Stimulated activated CD8-positive, alpha-beta memory T cell treated with anti-CD3 and anti-CD28 coated beads, Interleukin-4, amount 100 ng/mL, for 48 hours (primary cell): Measurements from ENCODE around the gene TNRC6C.

Experiments
- DNase-seq: peaks from one replicate; pipeline ENCODE4 v3.0.0-alpha.2; 2020

TNRC6C gene

DNA sequence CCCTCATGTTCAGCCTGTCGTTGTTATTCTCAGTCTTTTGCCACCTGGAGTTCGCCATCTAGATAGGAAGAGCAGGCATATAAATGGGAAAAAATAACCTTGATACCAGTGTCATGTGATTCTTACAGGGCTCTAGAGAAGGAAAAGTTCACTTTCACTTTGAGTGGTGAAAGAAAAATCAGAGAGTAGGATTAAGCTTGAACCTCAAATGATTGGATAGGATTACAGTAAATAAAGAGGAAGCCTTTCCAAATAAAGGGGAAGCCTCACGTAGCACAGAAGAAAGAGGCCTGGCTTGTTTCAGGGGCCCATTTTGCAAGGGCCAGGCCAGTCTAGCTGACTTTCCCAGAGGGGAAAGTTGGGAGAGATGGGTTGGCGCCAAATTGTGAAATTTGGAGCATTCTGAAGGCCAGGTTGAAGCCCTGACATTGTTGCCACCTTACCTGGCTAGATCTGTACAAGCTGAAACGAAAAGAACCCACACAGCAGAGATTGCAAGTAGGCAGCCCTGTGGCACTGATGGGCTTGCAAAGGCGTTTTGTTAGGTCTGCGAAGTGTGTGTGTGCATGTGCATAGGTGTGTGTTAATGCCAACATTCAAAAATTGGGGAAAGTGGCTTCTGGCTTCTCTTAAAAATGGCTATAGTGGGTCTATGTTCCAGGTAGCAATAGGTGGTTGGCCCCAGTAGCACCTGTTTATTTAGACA, 131.2 kb downstream of the TNRC6C start:
- DNase-seq, result no peak

GRCh38 chr17:78092794-78093324, 134.4 kb downstream of the TNRC6C start:
- DNase-seq, result no peak

GRCh38 chr17:78095035-78095434, 136.5 kb downstream of the TNRC6C start:
- DNase-seq, result no peak

DNA sequence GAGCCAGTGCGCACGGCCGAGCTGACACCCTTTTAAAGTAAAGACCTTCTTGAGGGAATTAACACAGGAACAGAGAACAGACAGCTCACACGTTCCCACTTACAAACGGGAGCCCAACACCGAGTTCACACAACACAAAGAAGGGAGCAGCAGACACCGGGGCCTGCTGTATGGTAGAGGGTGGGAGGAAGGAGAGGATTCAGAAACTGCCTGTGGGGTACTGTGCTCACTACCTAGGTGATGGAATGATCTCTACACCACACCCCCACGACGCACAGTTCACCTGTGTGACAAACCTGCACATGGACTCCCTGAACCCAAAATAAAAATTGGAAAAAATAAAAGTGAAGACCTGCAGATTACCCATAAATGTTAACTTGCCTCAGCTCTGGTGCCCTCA, 137.6 kb downstream of the TNRC6C start:
- no peak for DNase-seq

DNA sequence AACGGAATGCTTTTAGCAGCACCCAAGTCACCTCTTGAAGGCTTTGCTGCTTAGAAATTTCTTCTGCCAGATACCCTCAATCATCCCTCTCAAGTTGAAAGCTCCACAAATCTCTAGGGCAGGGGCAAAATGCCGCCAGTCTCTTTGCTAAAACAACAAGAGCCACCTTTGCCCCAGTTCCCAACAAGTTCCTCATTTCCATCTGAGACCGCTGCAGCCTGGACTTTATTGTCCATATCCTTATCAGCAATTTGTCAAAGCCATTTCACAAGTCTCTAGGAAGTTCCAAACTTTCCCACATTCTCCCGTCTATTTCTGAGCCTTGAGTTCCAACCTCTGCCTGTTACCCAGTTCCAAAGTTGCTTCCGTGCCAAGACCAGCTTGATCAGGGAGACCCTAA, 142.6 kb downstream of the TNRC6C start:
- DNase-seq, result no peak

GRCh38 chr17:78101542-78101941, 143.0 kb downstream of the TNRC6C start:
- DNase-seq, result no peak

GRCh38 chr17:78103311-78103710, 144.8 kb downstream of the TNRC6C start:
- DNase-seq, result no peak

- DNase-seq, result no peak
Observed at GRCh38 chr17:78104540-78104941, 146.0 kb downstream of the TNRC6C start.

DNA sequence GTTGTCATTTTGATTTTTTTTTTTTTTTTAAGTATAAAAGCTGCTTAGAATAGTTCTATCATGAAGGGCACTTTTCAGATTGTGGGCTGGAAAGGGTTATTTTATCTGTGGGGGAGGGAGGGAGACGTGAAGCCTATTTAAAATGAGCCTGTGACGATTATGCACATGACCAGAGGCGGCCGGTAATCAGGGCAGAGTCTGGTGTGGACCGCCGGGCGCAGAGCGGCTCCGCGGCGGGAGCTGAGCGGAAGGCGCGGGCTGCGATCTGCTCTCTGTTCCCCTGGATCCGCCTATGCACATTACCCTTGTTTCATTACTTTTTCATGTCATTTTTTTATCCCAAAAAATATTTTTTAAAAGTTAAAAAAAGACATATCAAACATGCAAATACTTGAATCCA, 146.6 kb downstream of the TNRC6C start:
- DNase-seq, result no peak

- no peak for DNase-seq
Observed at GRCh38 chr17:78105551-78105950, 147.0 kb downstream of the TNRC6C start.

DNA sequence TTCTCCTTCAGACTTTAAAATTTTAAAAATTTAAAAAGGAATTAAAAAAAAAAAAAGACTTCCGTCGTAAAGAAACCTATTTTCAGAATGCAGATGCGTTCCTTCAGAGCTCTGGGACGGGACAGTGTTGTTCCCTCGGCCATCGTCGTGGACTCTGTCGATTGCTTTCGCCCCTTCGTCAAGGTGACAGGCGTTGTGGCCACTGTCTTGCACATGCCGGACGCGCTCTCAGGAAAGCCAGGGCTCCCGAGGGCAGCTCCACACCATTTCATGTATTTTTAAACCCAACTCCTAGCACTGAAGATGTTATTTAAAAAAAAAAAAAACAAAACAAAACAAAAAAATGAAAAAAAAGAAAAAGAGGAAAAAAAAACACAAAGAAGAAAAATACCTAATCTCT, 147.7 kb downstream of the TNRC6C start:
- no peak for DNase-seq

GRCh38 chr17:78107457-78107856, 149.0 kb downstream of the TNRC6C start:
- no peak for DNase-seq

GRCh38 chr17:78107976-78108725, 149.6 kb downstream of the TNRC6C start:
- no peak for DNase-seq

GRCh38 chr17:78108726-78109488, 150.4 kb downstream of the TNRC6C start:
- DNase-seq, result no peak

- no peak for DNase-seq
Observed at GRCh38 chr17:78109489-78109761, 150.9 kb downstream of the TNRC6C start.

DNA sequence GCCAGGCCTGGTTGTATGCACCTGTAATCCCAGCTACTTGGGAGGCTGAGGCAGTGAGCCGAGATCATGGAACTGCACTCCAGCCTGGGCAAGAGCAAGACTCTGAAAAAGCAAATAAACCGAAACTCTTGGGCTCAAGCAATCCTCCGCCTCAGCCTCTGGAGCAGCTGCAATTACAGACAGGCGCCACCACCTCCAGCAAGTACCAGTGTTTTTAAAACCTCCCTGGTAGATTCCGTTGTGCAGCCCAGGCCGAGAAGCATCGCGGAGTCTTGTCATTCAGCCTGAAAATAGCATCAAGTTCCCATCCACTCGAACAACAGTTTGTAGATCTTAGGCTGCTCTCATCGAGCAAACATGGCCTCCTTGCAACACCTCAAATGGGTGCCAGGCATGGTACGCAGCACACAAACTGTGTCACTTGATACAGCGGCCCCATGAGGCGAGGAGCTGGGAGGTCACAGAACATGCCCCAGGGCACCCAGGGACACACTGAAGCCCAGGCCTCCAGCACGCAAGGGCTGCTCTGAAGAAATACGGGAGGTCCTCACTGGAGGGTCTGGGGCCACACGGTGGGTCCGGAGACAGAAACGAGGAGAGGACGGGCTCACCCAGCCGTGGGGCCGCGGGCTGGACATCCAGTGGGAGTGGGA, 152.0 kb downstream of the TNRC6C start:
- no peak for DNase-seq

DNA sequence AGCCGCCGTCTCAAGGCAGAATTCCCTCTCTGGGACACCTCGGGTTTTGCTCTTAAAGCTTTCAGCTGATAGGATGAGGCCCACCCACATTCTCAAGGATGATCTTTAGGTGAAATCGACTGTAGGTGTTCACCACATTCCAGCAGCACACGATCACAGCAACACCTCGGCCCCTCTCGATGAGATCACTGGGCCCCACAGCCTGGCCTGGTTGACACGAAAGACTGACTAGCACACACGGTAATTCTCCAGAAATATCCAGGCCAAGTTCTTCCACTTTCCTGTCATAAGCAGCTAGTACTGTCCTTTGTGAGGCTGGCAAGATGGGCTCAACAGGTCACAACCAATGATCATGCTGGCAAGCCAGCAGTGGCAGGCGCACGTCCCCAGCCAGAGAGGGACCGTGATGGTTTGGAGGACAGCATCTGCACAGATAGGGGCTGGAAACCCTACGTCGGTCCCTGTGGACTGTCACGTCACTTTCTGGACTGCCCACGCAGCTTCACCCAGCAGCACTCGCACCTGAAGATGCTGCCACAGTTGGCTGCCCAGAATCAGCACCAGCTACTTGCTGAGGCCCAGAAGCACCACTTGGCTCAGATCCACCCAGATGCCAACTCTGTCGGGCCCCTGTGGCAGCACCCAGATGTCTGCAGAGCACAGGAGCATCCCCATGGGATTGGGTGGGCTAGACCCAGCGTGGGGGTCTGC, 152.7 kb downstream of the TNRC6C start:
- no peak for DNase-seq

DNA sequence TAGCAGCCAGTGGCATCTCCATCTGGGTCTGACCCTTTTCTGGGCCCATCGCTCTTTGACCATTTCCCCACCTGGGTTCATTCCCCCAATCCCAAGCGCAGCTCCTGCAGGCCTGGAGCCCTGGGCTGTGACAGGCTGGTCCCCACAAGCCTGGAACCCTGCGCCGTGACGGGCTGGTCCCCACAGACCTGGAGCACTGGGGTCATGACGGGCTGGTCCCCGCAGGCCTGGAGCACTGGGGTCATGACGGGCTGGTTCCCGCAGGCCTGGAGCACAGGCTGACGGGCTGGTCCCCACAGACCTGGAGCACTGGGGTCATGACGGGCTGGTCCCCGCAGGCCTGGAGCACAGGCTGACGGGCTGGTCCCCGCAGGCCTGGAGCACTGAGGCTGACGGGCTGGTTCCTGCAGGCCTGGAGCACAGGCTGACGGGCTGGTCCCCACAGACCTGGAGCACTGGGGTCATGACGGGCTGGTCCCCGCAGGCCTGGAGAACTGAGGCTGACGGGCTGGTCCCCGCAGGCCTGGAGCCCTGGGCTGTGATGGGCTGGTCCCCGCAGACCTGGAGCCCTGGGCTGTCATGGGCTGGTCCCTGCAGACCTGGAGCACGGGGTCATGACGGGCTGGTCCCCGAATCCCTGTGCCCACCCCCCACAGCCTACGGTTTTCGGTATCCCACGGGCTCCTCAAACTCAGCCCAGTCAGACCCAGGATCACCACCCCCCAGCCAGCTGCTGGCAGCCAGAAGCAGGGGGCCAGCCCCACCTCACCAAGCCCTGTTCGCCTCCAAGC, 153.4 kb downstream of the TNRC6C start:
- no peak for DNase-seq

GRCh38 chr17:78112518-78113471, 154.3 kb downstream of the TNRC6C start:
- DNase-seq, result peak; percentile 93
